ENCODE data around the gene PRKD2. TPM values are rescaled to one million over a fixed set of nuclear protein-coding genes. Genes with fewer than 3 reads are reported as not detected.

PRKD2 gene
- total and polyA plus RNA-seq, 10 of the 15 experiments (the other 5 are each of a cell fraction or from before 2014, with no cell fraction given), result 2.3 to 98.8 (median 32.9) TPM

- Histone ChIP-seq H3K9ac (ENCODE audit: control insufficient read depth, insufficient read depth, low read length) (no peak overlapping the region), H4K20me1 (ENCODE audit: control insufficient read depth, insufficient read depth) (no peaks in the 10 kb centered on the region), H3K4me2 (ENCODE audit: control insufficient read depth, insufficient read depth) (no peak overlapping the region), H3K36me3 (ENCODE audit: control insufficient read depth in 2 of 2, insufficient read depth in 2 of 2, low read length in 1 of 2) (no peaks in the 10 kb centered on the region; a peak in 1 of 4 replicates), H3K4me1 (ENCODE audit: control insufficient read depth, insufficient read depth, low read length) (no peaks in the 10 kb centered on the region), H2AFZ (ENCODE audit: control insufficient read depth, low read depth, low read length) (no peak overlapping the region), H3K9me3 (replicated peaks; ENCODE audit: control insufficient read depth, insufficient read depth, low read length) (no peaks in the 10 kb centered on the region), H3K4me3 (no peak overlapping the region), H3K27ac (ENCODE audit: control insufficient read depth, insufficient read depth) (no peak overlapping the region), H3K27me3 (replicated peaks in 1 of 2; ENCODE audit: control insufficient read depth in 2 of 2, insufficient read depth in 2 of 2, low read length in 1 of 2) (no peaks in the 10 kb centered on the region), H3K79me2 (ENCODE audit: control insufficient read depth, insufficient read depth, low read length) (no peaks in the 10 kb centered on the region)
- no peak for ATAC-seq
- FAIRE-seq, result no peak
- SMC1A ChIA-PET (ENCODE audit: uncharacterized antibody, unreplicated experiment), result interaction anchor here (1.4 to 2.0 kb wide), 3 partner anchors 22 to 88 kb away, joined by 4 to 6 read pairs (median 4); no protein-coding TSS in a partner anchor
- DNase-seq (ENCODE audit: low read depth, low spot score), result no peak
- WGBS (ENCODE audit: insufficient coverage, insufficient replicate concordance, low lambda C conversion rate, missing lambda C conversion rate), result 78% methylated on average over 6 of the region's 6 CpGs
- TF ChIP-seq CREB1 (IDR thresholded peaks at IDR 0.05; ENCODE audit: low read depth), result no peak
- no peak for TF ChIP-seq CHD1 (IDR thresholded peaks at IDR 0.05; ENCODE audit: low read depth, low read length)
- no peak for TF ChIP-seq HCFC1 (IDR thresholded peaks at IDR 0.05; ENCODE audit: low read length)
- no peak for TF ChIP-seq RB1 (IDR thresholded peaks at IDR 0.05; ENCODE audit: borderline replicate concordance)
- CTCF ChIA-PET, result interaction anchor here (0.8 to 6.5 kb wide), 4 partner anchors 68 to 233 kb away, joined by 3 to 133 read pairs (median 6); partner anchors contain the start of gene DACT3
- in situ Hi-C loops (cut with MboI) (no loop called here), intact Hi-C loops (cut with micrococcal nuclease; ENCODE audit: unreplicated experiment) (no loop called here)
- no TSS peak for BruUV-seq (replicated peaks)
- POLR2A ChIA-PET, result no interaction called here
- RAD21 ChIA-PET (ENCODE audit: unreplicated experiment), result interaction anchor here (0.7 to 2.6 kb wide), 3 partner anchors 33 to 82 kb away, joined by 3 to 41 read pairs (median 14); no protein-coding TSS in a partner anchor
These were observed 42.3 kb upstream of the PRKD2 start for GRCh38 chr19:46759206-46759605.

- H3K27me3 ChIP-seq (replicated peaks in 1 of 2; ENCODE audit: control insufficient read depth in 2 of 2, insufficient read depth in 2 of 2, low read length in 1 of 2), result no peaks in the 10 kb centered on the region
- 79% methylated on average over 28 of the region's 30 CpGs for WGBS (ENCODE audit: insufficient coverage, insufficient replicate concordance, low lambda C conversion rate, missing lambda C conversion rate)
- FAIRE-seq (no peak), ATAC-seq (no peak), DNase-seq (ENCODE audit: low read depth, low spot score) (no peak)
- H3K79me2 ChIP-seq (ENCODE audit: control insufficient read depth, insufficient read depth, low read length), result no peaks in the 10 kb centered on the region
- no peak overlapping the region for H3K4me3 ChIP-seq
- intact Hi-C loops (cut with micrococcal nuclease; ENCODE audit: unreplicated experiment) (no loop called here), in situ Hi-C loops (cut with MboI) (no loop called here)
- SMC1A ChIA-PET (ENCODE audit: uncharacterized antibody, unreplicated experiment), result interaction anchor here (1.0 to 1.1 kb wide), 2 partner anchors 83 to 84 kb away, joined by 3 to 7 read pairs; no protein-coding TSS in a partner anchor
- H3K4me2 ChIP-seq (ENCODE audit: control insufficient read depth, insufficient read depth), result no peak overlapping the region
- H3K27ac ChIP-seq (ENCODE audit: control insufficient read depth, insufficient read depth), result no peak overlapping the region
- no peaks in the 10 kb centered on the region for H3K9me3 ChIP-seq (replicated peaks; ENCODE audit: control insufficient read depth, insufficient read depth, low read length)
- no peak overlapping the region for H3K9ac ChIP-seq (ENCODE audit: control insufficient read depth, insufficient read depth, low read length)
- H3K4me1 ChIP-seq (ENCODE audit: control insufficient read depth, insufficient read depth, low read length), result no peaks in the 10 kb centered on the region
- RAD21 ChIA-PET (ENCODE audit: unreplicated experiment), result no interaction called here
- no peak overlapping the region for H2AFZ ChIP-seq (ENCODE audit: control insufficient read depth, low read depth, low read length)
- no TSS peak for BruUV-seq (replicated peaks)
- H3K36me3 ChIP-seq (ENCODE audit: control insufficient read depth in 2 of 2, insufficient read depth in 2 of 2, low read length in 1 of 2), result no peaks in the 10 kb centered on the region; a peak in 1 of 4 replicates
- H4K20me1 ChIP-seq (ENCODE audit: control insufficient read depth, insufficient read depth), result no peaks in the 10 kb centered on the region; the same call in 1 of the 2 replicates
- POLR2A ChIA-PET, result no interaction called here
- CTCF ChIA-PET, result interaction anchor here (0.6 to 6.5 kb wide), 6 partner anchors 9 to 86 kb away, joined by 3 to 133 read pairs (median 4); no protein-coding TSS in a partner anchor
- TF ChIP-seq HDAC2 (IDR thresholded peaks at IDR 0.05), result no peak
- no peak for TF ChIP-seq MAX (IDR thresholded peaks at IDR 0.05; ENCODE audit: low read depth, low read length)
- no peak for TF ChIP-seq HDGF (IDR thresholded peaks at IDR 0.05)
- TF ChIP-seq ESRRA (IDR thresholded peaks at IDR 0.05; ENCODE audit: low read length), result no peak
- no peak for TF ChIP-seq GATAD2B (conservative IDR thresholded peaks at IDR 0.05; ENCODE audit: low read depth)
- no peak for TF ChIP-seq WRNIP1 (IDR thresholded peaks at IDR 0.05; ENCODE audit: borderline replicate concordance, low read depth, low read length)
- no peak for TF ChIP-seq BRCA1 (IDR thresholded peaks at IDR 0.05; ENCODE audit: low read depth, low read length)
- TF ChIP-seq NBN (IDR thresholded peaks at IDR 0.05), result no peak
- no peak for TF ChIP-seq PBX3 (IDR thresholded peaks at IDR 0.05; ENCODE audit: insufficient replicate concordance, low read depth, low read length)
- no peak for TF ChIP-seq IRF3 (IDR thresholded peaks at IDR 0.05)
- TF ChIP-seq NRF1 (conservative IDR thresholded peaks at IDR 0.05; ENCODE audit: low read depth, low read length), result no peak
These were observed 39.6 kb upstream of the PRKD2 start for GRCh38 chr19:46756544-46756888.

Data from GM12878 (cell line).